ENCODE results near the gene SRGAP3.

The SRGAP3 gene

GRCh38 chr3:9071936-9072666 is 177.3 kb downstream of the SRGAP3 start:
- Histone ChIP-seq H3K9me3 (ENCODE audit: control insufficient read depth in 1 of 2, low read length in 2 of 2) (no peaks in the 10 kb centered on the region), H3K4me3 (ENCODE audit: low read depth in 1 of 2, low read length in 2 of 2) (no peak overlapping the region), H3K9ac (ENCODE audit: low read depth in 1 of 2, low read length in 2 of 2) (no peak overlapping the region), H3K27me3 (ENCODE audit: control insufficient read depth in 1 of 2, insufficient read depth in 2 of 2, low read length in 2 of 2) (no peaks in the 10 kb centered on the region), H3K36me3 (ENCODE audit: control insufficient read depth in 1 of 2, insufficient read depth in 2 of 2, low read length in 2 of 2) (no peaks in the 10 kb centered on the region), H3K27ac (ENCODE audit: low read depth, low read length) (no peak overlapping the region), H3K4me1 (ENCODE audit: control insufficient read depth in 1 of 2, insufficient read depth in 2 of 2, low read length in 2 of 2) (no peaks in the 10 kb centered on the region)

GRCh38 chr3:9070961-9071360 is 178.5 kb downstream of the SRGAP3 start:
- Histone ChIP-seq H3K9ac (ENCODE audit: low read depth in 1 of 2, low read length in 2 of 2) (no peak overlapping the region), H3K27ac (ENCODE audit: low read depth, low read length) (no peak overlapping the region), H3K4me1 (ENCODE audit: control insufficient read depth in 1 of 2, insufficient read depth in 2 of 2, low read length in 2 of 2) (no peaks in the 10 kb centered on the region), H3K4me3 (ENCODE audit: low read depth in 1 of 2, low read length in 2 of 2) (no peak overlapping the region), H3K27me3 (ENCODE audit: control insufficient read depth in 1 of 2, insufficient read depth in 2 of 2, low read length in 2 of 2) (no peaks in the 10 kb centered on the region), H3K9me3 (ENCODE audit: control insufficient read depth in 1 of 2, low read length in 2 of 2) (no peaks in the 10 kb centered on the region), H3K36me3 (ENCODE audit: control insufficient read depth in 1 of 2, insufficient read depth in 2 of 2, low read length in 2 of 2) (no peaks in the 10 kb centered on the region)

DNA sequence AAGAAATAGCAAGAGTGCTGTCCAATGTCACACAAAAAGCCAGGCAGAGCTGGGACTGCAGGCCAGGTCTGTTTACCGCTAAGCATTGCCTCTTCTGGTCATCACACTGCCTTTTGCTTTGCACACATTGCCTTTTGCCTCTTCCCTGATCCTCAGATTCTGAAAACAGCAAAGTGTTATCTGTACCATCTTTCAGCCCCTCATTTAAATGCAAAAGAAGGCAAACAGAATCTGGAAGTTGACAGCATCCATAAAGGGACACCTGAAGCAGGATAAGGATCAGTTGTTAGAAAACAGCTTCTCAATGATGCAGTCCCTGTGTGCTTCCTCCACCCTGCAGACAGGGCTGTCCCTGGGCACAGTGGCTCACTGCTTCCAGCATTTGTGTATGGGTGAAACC is 179.5 kb downstream of the SRGAP3 start:
- no peaks in the 10 kb centered on the region for H3K36me3 ChIP-seq (ENCODE audit: control insufficient read depth in 1 of 2, insufficient read depth in 2 of 2, low read length in 2 of 2)
- no peaks in the 10 kb centered on the region for H3K9me3 ChIP-seq (ENCODE audit: control insufficient read depth in 1 of 2, low read length in 2 of 2)
- H3K4me3 ChIP-seq (ENCODE audit: low read depth in 1 of 2, low read length in 2 of 2), result no peak overlapping the region
- no peaks in the 10 kb centered on the region for H3K27me3 ChIP-seq (ENCODE audit: control insufficient read depth in 1 of 2, insufficient read depth in 2 of 2, low read length in 2 of 2)
- H3K27ac ChIP-seq (ENCODE audit: low read depth, low read length), result no peak overlapping the region
- no peaks in the 10 kb centered on the region for H3K4me1 ChIP-seq (ENCODE audit: control insufficient read depth in 1 of 2, insufficient read depth in 2 of 2, low read length in 2 of 2)
- no peak overlapping the region for H3K9ac ChIP-seq (ENCODE audit: low read depth in 1 of 2, low read length in 2 of 2)

DNA sequence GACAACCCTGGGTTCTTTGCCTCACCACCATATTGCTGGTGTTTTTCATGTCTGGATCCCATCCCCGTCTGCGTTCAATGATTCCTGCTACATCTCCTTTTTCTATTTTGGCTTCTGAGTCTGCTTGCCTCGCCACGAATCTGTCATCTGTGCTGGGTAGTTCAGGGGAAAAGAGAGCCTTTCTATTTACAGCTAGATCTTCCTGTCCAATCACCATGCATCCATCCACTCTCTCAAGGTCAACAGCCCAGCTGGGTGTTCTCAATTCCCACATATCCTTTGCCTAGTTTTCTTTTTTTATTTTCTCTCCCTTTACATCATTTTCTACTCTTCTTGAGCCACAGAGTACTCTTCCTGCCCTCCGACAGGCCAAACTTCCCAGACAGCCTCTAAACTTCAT is 181.4 kb downstream of the SRGAP3 start:
- Histone ChIP-seq H3K27ac (ENCODE audit: low read depth, low read length) (no peak overlapping the region), H3K4me1 (ENCODE audit: control insufficient read depth in 1 of 2, insufficient read depth in 2 of 2, low read length in 2 of 2) (no peaks in the 10 kb centered on the region), H3K36me3 (ENCODE audit: control insufficient read depth in 1 of 2, insufficient read depth in 2 of 2, low read length in 2 of 2) (no peaks in the 10 kb centered on the region), H3K27me3 (ENCODE audit: control insufficient read depth in 1 of 2, insufficient read depth in 2 of 2, low read length in 2 of 2) (no peaks in the 10 kb centered on the region), H3K9ac (ENCODE audit: low read depth in 1 of 2, low read length in 2 of 2) (no peak overlapping the region), H3K9me3 (ENCODE audit: control insufficient read depth in 1 of 2, low read length in 2 of 2) (no peaks in the 10 kb centered on the region), H3K4me3 (ENCODE audit: low read depth in 1 of 2, low read length in 2 of 2) (no peak overlapping the region)

- H3K27me3 ChIP-seq (ENCODE audit: control insufficient read depth in 1 of 2, insufficient read depth in 2 of 2, low read length in 2 of 2), result no peaks in the 10 kb centered on the region
- no peak overlapping the region for H3K27ac ChIP-seq (ENCODE audit: low read depth, low read length)
- H3K4me3 ChIP-seq (ENCODE audit: low read depth in 1 of 2, low read length in 2 of 2), result no peak overlapping the region
- H3K4me1 ChIP-seq (ENCODE audit: control insufficient read depth in 1 of 2, insufficient read depth in 2 of 2, low read length in 2 of 2), result no peaks in the 10 kb centered on the region
- no peak overlapping the region for H3K9ac ChIP-seq (ENCODE audit: low read depth in 1 of 2, low read length in 2 of 2)
- H3K9me3 ChIP-seq (ENCODE audit: control insufficient read depth in 1 of 2, low read length in 2 of 2), result peaks cover 0 to 4% of the 10 kb centered on the region in 2 donors
- H3K36me3 ChIP-seq (ENCODE audit: control insufficient read depth in 1 of 2, insufficient read depth in 2 of 2, low read length in 2 of 2), result no peaks in the 10 kb centered on the region
Measured at GRCh38 chr3:9067352-9067975, 182.0 kb downstream of the SRGAP3 start.

DNA sequence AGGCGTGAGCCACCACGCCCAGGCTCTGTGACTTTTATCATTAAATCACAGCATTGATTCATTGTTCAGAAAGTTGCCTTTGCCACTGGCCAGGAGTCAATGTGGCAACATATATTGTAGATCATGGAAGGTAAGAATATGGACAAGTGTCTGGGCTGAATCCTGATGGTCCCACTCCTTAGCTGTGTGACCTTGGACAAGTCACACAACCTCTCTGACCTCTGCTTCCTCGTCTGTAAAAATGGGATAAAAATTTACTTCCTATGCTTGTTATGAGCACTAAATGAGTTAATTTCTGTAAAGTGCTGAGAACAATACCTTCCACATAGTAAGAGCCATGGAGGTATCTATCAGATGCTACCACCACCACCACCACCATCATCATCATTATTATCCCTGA is 182.7 kb downstream of the SRGAP3 start:
- Histone ChIP-seq H3K36me3 (ENCODE audit: control insufficient read depth in 1 of 2, insufficient read depth in 2 of 2, low read length in 2 of 2) (no peaks in the 10 kb centered on the region), H3K27ac (ENCODE audit: low read depth, low read length) (no peak overlapping the region), H3K27me3 (ENCODE audit: control insufficient read depth in 1 of 2, insufficient read depth in 2 of 2, low read length in 2 of 2) (no peaks in the 10 kb centered on the region), H3K9ac (ENCODE audit: low read depth in 1 of 2, low read length in 2 of 2) (no peak overlapping the region), H3K9me3 (ENCODE audit: control insufficient read depth in 1 of 2, low read length in 2 of 2) (peaks cover 0 to 5% of the 10 kb centered on the region in 2 donors), H3K4me3 (ENCODE audit: low read depth in 1 of 2, low read length in 2 of 2) (no peak overlapping the region), H3K4me1 (ENCODE audit: control insufficient read depth in 1 of 2, insufficient read depth in 2 of 2, low read length in 2 of 2) (no peaks in the 10 kb centered on the region)

GRCh38 chr3:9066141-9066540 is 183.3 kb downstream of the SRGAP3 start:
- Histone ChIP-seq H3K27ac (ENCODE audit: low read depth, low read length) (no peak overlapping the region), H3K36me3 (ENCODE audit: control insufficient read depth in 1 of 2, insufficient read depth in 2 of 2, low read length in 2 of 2) (no peaks in the 10 kb centered on the region), H3K9me3 (ENCODE audit: control insufficient read depth in 1 of 2, low read length in 2 of 2) (peaks cover 0 to 5% of the 10 kb centered on the region in 2 donors), H3K9ac (ENCODE audit: low read depth in 1 of 2, low read length in 2 of 2) (no peak overlapping the region), H3K4me1 (ENCODE audit: control insufficient read depth in 1 of 2, insufficient read depth in 2 of 2, low read length in 2 of 2) (no peaks in the 10 kb centered on the region), H3K4me3 (ENCODE audit: low read depth in 1 of 2, low read length in 2 of 2) (no peak overlapping the region), H3K27me3 (ENCODE audit: control insufficient read depth in 1 of 2, insufficient read depth in 2 of 2, low read length in 2 of 2) (no peaks in the 10 kb centered on the region)

DNA sequence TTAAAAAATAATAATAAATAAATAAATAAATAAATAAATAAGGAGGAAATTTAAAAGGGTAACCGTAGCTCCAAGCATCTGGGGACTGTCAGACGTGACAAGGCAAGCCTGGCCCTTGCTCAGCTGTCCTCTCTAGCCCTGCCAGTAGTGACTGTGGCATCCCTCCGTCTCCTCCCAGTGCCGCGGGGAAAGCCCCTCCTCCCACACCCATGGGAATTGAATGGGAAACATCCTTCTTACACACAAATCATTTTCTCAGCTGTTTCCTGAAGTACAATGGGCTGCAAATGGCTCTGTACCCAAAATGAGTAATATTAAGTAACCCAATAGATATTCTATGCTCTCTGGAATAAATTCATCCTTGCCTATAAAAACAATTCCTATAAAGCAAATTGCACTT is 184.6 kb downstream of the SRGAP3 start:
- Histone ChIP-seq H3K27ac (ENCODE audit: low read depth, low read length) (no peak overlapping the region), H3K27me3 (ENCODE audit: control insufficient read depth in 1 of 2, insufficient read depth in 2 of 2, low read length in 2 of 2) (no peaks in the 10 kb centered on the region), H3K4me1 (ENCODE audit: control insufficient read depth in 1 of 2, insufficient read depth in 2 of 2, low read length in 2 of 2) (no peaks in the 10 kb centered on the region), H3K36me3 (ENCODE audit: control insufficient read depth in 1 of 2, insufficient read depth in 2 of 2, low read length in 2 of 2) (no peaks in the 10 kb centered on the region), H3K9me3 (ENCODE audit: control insufficient read depth in 1 of 2, low read length in 2 of 2) (peaks cover 0 to 5% of the 10 kb centered on the region in 2 donors), H3K4me3 (ENCODE audit: low read depth in 1 of 2, low read length in 2 of 2) (no peak overlapping the region), H3K9ac (ENCODE audit: low read depth in 1 of 2, low read length in 2 of 2) (no peak overlapping the region)

DNA sequence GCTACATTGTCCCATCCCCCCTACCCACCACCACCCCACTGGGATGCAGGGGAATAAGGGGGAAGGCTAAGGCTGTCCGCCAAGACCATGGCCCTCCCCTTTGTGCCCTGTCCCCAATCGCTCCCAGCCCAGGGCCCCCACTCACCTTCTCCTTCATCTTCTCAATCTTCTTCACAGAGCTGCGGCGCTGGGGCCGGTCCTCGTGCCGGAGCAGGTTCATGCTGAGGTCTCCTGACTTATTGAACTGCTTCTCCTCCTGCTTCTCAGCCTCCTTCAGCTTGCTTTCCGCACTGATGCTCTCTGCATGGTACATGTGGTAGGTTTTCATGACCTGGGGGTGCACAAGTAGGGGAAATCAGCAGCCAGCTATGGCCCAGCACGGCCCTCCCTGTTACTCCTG is 185.2 kb downstream of the SRGAP3 start:
- no peaks in the 10 kb centered on the region for H3K27me3 ChIP-seq (ENCODE audit: control insufficient read depth in 1 of 2, insufficient read depth in 2 of 2, low read length in 2 of 2)
- peaks cover 0 to 5% of the 10 kb centered on the region in 2 donors for H3K9me3 ChIP-seq (ENCODE audit: control insufficient read depth in 1 of 2, low read length in 2 of 2)
- H3K9ac ChIP-seq (ENCODE audit: low read depth in 1 of 2, low read length in 2 of 2), result no peak overlapping the region
- no peak overlapping the region for H3K4me3 ChIP-seq (ENCODE audit: low read depth in 1 of 2, low read length in 2 of 2)
- H3K4me1 ChIP-seq (ENCODE audit: control insufficient read depth in 1 of 2, insufficient read depth in 2 of 2, low read length in 2 of 2), result no peaks in the 10 kb centered on the region
- H3K36me3 ChIP-seq (ENCODE audit: control insufficient read depth in 1 of 2, insufficient read depth in 2 of 2, low read length in 2 of 2), result no peaks in the 10 kb centered on the region
- H3K27ac ChIP-seq (ENCODE audit: low read depth, low read length), result no peak overlapping the region

GRCh38 chr3:9062570-9062969 is 186.9 kb downstream of the SRGAP3 start:
- Histone ChIP-seq H3K27ac (ENCODE audit: low read depth, low read length) (no peak overlapping the region), H3K27me3 (ENCODE audit: control insufficient read depth in 1 of 2, insufficient read depth in 2 of 2, low read length in 2 of 2) (no peaks in the 10 kb centered on the region), H3K9ac (ENCODE audit: low read depth in 1 of 2, low read length in 2 of 2) (no peak overlapping the region), H3K4me1 (ENCODE audit: control insufficient read depth in 1 of 2, insufficient read depth in 2 of 2, low read length in 2 of 2) (no peaks in the 10 kb centered on the region), H3K9me3 (ENCODE audit: control insufficient read depth in 1 of 2, low read length in 2 of 2) (peaks cover 0 to 5% of the 10 kb centered on the region in 2 donors), H3K36me3 (ENCODE audit: control insufficient read depth in 1 of 2, insufficient read depth in 2 of 2, low read length in 2 of 2) (no peaks in the 10 kb centered on the region), H3K4me3 (ENCODE audit: low read depth in 1 of 2, low read length in 2 of 2) (no peak overlapping the region)

Measured in duodenal mucosa (tissue), 2 donors.